HUES48 (cell line): Measurements from ENCODE around the gene UCN3.
A peak's percentile ranks its signal among the peaks of the same experiment; 100 is the strongest.
"Not testable (repeated sequence)": the region's sequence is repeated elsewhere in the genome, so short reads cannot be mapped to it uniquely, and the experiment has no call there.

ENCODE experiments used
- H3K27ac ChIP-seq: one replicate; pipeline ENCODE4 v1.7.0; 2013; ENCODE audit warnings: low read depth, low read length, inconsistent platforms
- H3K27me3 ChIP-seq: 2 replicates; pipeline ENCODE4 v1.6.1; 2013; ENCODE audit warnings: mild to moderate bottlenecking, low read length; ENCODE audit not compliant: control insufficient read depth, insufficient read depth
- H3K36me3 ChIP-seq: 2 replicates; pipeline ENCODE4 v1.6.1; 2013; ENCODE audit warnings: low read length; ENCODE audit not compliant: control insufficient read depth, insufficient read depth
- H3K4me1 ChIP-seq: 2 replicates; pipeline ENCODE4 v1.6.1; 2013; ENCODE audit warnings: mild to moderate bottlenecking, low read length; ENCODE audit not compliant: control insufficient read depth, insufficient read depth
- H3K4me3 ChIP-seq: 2 replicates; pipeline ENCODE4 v1.5.1; 2013; ENCODE audit warnings: mild to moderate bottlenecking, low read depth, low read length
- H3K9ac ChIP-seq: 2 replicates; pipeline ENCODE4 v1.6.1; 2013; ENCODE audit warnings: mild to moderate bottlenecking, low read depth, low read length, moderate library complexity
- H3K9me3 ChIP-seq: 2 replicates; pipeline ENCODE4 v1.6.1; 2013; ENCODE audit warnings: low read length; ENCODE audit not compliant: control insufficient read depth, insufficient read depth

Gene UCN3

DNA sequence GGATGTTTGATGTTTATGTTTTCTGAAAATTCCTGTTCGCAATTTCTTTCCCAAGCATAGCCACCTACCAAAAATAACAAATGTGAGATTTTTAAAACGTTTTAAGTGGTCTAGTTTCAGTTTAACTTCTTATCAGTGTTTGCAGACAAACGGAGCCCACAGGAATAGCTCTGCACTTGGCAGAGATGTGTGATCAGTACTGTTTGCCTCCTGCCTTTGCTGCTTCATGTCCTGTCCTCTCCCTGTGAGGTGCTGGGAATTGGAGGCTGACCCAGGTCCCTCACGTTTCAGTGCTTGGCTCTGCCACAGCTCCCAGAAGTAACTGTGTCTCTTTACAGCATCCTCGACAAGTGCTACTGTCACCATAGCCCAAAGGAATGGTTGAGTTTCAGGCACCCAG lies 1.2 kb downstream of the UCN3 start:
- H3K4me3 ChIP-seq, result no peak overlapping the region
- H3K36me3 ChIP-seq, result no peaks in the 10 kb centered on the region
- H3K9ac ChIP-seq, result no peak overlapping the region
- no peaks in the 10 kb centered on the region for H3K4me1 ChIP-seq
- peaks cover 10% of the 10 kb centered on the region for H3K9me3 ChIP-seq
- no peak overlapping the region for H3K27ac ChIP-seq
- H3K27me3 ChIP-seq, result no peaks in the 10 kb centered on the region

DNA sequence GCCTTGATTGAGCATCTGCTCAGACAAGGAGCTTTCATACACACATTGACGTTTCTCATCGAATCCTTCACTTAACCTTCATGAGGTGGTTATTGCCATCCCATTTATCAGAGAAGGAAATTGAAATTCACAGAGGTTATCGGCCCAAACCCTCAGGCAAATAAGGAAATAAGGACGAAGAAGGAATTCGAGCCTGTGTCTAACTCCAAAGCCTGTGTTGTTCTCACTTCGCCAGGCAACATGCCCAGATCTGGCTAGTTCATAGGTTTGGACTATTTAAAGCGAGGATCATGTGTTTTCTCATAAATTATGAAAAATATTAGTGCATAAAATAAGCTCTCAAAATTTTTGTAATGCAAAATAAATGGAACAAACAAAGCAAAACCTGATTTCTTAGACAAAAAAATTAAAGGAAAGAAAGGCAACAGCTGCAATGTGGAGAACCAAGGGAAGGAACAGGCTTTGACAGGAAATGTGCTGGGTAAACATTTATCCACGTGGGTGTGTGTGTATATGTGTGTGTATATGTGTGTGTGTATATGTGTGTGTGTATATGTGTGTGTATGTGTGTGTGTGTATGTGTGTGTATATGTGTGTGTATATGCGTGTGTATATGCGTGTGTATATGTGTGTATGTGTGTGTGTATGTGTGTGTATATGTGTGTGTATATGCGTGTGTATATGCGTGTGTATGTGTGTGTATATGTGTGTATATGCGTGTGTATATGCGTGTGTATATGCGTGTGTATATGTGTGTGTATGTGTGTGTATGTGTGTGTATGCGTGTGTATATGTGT lies 4.8 kb downstream of the UCN3 start:
- H3K27ac ChIP-seq, result no peak overlapping the region

DNA sequence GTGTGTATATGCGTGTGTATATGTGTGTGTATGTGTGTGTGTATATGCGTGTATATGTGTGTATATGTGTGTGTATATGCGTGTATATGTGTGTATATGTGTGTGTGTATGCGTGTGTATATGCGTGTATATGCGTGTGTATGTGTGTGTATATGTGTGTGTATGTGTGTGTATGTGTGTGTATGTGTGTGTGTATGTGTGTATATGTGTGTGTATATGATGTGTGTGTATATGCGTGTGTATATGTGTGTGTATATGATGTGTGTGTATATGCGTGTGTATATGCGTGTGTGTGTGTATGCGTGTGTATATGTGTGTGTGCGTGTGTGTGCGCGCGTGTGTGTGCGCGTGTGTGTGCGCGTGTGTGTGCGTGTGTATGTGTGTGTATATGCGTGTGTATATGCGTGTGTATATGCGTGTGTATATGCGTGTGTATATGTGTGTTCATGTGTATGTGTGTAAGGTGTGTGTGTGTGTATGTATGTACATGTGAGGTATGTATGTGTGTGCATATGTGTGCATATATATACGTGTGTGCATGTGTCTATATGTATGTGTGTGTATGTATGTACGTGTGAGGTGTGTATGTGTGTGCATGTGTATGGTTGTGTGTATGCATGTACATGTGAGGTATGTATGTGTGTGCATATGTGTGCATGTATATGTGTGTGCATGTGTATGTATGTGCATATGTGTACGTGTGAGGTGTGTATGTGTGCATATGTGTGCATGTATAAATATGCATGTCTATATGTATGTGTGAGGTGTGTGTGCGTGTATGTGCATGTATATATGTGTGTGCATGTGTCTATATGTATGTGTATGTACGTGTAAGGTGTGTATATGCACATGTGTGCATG lies 6.0 kb downstream of the UCN3 start:
- Histone ChIP-seq H3K27me3 (no peaks in the 10 kb centered on the region), H3K27ac (no peak overlapping the region)

More for the DNA sequence above, 4.8 kb downstream of the UCN3 start:
- H3K4me1 ChIP-seq, result no peaks in the 10 kb centered on the region
- no peaks in the 10 kb centered on the region for H3K36me3 ChIP-seq
- peaks cover 27% of the 10 kb centered on the region for H3K9me3 ChIP-seq
- no peak overlapping the region for H3K9ac ChIP-seq
- no peak overlapping the region for H3K4me3 ChIP-seq
- no peaks in the 10 kb centered on the region for H3K27me3 ChIP-seq

DNA sequence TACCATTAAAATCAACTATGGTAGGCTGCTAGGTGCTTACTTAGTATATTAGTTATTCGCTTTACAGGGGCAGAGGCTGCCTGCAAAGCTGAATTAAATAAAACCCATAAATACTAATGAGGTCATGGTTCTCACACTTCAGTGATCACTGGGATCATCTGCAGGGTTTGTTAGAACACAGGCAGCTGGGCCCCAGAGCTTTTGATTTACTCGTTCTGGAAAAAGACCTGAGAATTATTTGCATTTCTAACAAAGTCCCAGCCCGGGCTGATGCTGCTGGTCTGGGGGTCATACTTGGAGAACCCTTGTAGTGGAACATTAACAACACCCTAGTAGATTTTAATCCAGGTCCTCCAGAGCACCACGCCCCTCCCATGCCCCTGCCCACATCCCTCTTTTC lies 8.5 kb downstream of the UCN3 start:
- Histone ChIP-seq H3K27ac (no peak overlapping the region), H3K27me3 (no peaks in the 10 kb centered on the region), H3K9me3 (peaks cover 29% of the 10 kb centered on the region), H3K9ac (no peak overlapping the region), H3K36me3 (no peaks in the 10 kb centered on the region), H3K4me3 (no peak overlapping the region), H3K4me1 (no peaks in the 10 kb centered on the region)

More for the DNA sequence above, 6.0 kb downstream of the UCN3 start:
- H3K4me3 ChIP-seq, result peak overlapping the region; percentile 6; the same call in 1 of the 2 replicates
- H3K4me1 ChIP-seq, result no peaks in the 10 kb centered on the region
- H3K9me3 ChIP-seq, result peaks cover 29% of the 10 kb centered on the region
- no peak overlapping the region for H3K9ac ChIP-seq
- H3K36me3 ChIP-seq, result no peaks in the 10 kb centered on the region

DNA sequence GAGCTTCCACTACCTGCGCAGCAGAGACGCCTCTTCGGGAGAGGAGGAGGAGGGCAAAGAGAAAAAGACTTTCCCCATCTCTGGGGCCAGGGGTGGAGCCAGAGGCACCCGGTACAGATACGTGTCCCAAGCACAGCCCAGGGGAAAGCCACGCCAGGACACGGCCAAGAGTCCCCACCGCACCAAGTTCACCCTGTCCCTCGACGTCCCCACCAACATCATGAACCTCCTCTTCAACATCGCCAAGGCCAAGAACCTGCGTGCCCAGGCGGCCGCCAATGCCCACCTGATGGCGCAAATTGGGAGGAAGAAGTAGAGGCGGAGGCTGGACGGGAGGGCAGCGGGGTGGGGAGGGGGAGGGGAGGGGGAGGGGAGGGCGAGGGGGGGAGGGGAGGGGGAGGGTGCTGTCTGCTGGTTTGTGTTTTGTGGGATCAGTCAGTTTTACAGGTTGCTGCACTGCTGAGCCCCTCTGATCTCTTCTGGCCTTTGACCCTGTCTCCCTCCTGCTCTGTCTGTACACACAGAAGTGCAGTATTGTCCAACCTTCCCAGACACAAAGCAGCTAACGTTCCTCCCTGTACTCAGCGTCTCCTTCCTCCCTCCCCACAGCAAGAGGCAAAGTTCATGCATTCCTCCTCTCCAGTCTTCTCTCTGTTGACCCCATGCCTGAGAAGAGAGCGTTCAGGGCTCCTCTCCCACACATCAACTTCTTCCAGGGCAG lies 9.3 kb downstream of the UCN3 start:
- H3K4me3 ChIP-seq, result no peak overlapping the region
- no peak overlapping the region for H3K27ac ChIP-seq
- no peak overlapping the region for H3K9ac ChIP-seq
- no peaks in the 10 kb centered on the region for H3K36me3 ChIP-seq
- no peaks in the 10 kb centered on the region for H3K4me1 ChIP-seq
- no peaks in the 10 kb centered on the region for H3K27me3 ChIP-seq
- peaks cover 29% of the 10 kb centered on the region for H3K9me3 ChIP-seq

DNA sequence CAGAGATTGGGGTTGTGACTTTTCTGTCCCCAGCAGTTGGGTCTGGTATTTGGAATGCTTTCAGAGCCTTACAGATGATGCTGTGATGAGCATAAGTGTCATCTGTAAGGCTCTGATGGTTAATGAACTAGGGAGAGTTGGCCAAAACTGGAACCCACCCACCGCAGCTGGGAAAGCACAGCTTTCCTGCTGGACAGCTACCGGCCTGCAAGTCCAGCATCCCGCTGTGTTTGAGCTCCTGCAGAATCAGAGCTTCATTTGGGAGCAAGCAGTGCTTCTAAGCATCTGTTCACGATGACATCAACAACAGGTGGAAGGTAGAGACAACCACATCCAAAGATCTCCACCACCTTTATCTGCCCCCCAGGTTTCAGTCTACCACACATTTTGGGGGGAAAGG lies 11.7 kb downstream of the UCN3 start:
- H3K4me1 ChIP-seq, result no peaks in the 10 kb centered on the region
- H3K27ac ChIP-seq, result no peak overlapping the region
- no peaks in the 10 kb centered on the region for H3K36me3 ChIP-seq
- H3K27me3 ChIP-seq, result no peaks in the 10 kb centered on the region
- H3K9ac ChIP-seq, result no peak overlapping the region
- peaks cover 14% of the 10 kb centered on the region for H3K9me3 ChIP-seq
- no peak overlapping the region for H3K4me3 ChIP-seq

DNA sequence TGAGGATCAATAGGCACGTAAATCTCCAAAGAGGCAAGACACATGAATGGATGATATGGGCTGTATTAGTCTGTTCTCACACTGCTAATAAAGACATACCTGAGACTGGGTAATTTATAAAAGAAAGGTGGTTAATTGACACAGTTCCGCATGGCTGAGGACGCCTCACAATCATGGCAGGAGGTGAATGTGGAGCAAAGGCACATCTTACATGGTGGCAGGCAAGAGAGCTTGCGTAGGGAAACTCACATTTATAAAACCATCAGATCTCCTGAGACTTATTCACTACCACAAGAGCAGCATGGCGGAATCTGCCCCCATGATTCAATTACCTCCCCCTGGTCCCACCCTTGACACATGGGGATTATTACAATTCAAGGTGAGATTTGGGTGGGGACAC lies 14.4 kb downstream of the UCN3 start:
- H3K36me3 ChIP-seq, H3K27ac ChIP-seq, H3K27me3 ChIP-seq, H3K4me1 ChIP-seq, H3K9ac ChIP-seq, H3K9me3 ChIP-seq, H3K4me3 ChIP-seq: not testable (repeated sequence)

DNA sequence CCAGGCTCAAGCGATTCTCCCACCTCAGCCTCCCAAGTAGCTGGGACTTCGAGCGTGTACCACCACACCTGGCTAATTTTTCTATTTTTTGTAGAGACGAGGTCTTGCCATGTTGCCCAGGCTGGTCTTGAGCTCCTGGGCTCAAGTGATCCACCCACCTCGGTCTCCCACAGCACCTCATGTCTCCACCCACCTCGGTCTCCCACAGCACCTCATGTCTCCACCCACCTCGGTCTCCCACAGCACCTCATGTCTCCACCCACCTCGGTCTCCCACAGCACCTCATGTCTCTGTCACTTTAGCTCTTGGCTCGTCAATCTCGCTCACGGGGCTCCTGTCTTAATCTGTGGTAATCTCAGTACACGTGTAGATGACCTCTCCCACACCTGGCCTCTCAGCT lies 15.6 kb downstream of the UCN3 start:
- H3K4me1 ChIP-seq, H3K4me3 ChIP-seq: not testable (repeated sequence)

DNA sequence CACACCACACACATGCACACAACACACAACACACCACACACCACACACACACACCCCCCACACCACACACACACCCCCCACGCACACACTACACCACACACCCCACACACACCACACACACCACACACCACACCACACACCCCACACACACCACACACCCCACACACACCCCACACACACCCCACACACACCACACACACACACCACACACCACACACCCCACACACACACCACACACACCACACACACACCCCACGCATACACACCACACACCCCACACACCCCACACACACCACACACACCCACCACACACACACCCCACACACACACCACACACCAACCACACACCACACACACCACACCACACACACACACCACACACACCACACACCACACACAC lies 16.4 kb downstream of the UCN3 start:
- Histone ChIP-seq H3K9ac (no peak overlapping the region), H3K27ac (no peak overlapping the region), H3K4me1 (peaks cover 4% of the 10 kb centered on the region; the same call in 1 of the 2 replicates), H3K9me3 (no peaks in the 10 kb centered on the region; the same call in 1 of the 2 replicates), H3K27me3 (no peaks in the 10 kb centered on the region), H3K4me3 (no peak overlapping the region), H3K36me3 (no peaks in the 10 kb centered on the region)

More for the DNA sequence above, 15.6 kb downstream of the UCN3 start:
- not testable (repeated sequence) for H3K9ac ChIP-seq, H3K9me3 ChIP-seq, H3K27me3 ChIP-seq, H3K27ac ChIP-seq, H3K36me3 ChIP-seq

DNA sequence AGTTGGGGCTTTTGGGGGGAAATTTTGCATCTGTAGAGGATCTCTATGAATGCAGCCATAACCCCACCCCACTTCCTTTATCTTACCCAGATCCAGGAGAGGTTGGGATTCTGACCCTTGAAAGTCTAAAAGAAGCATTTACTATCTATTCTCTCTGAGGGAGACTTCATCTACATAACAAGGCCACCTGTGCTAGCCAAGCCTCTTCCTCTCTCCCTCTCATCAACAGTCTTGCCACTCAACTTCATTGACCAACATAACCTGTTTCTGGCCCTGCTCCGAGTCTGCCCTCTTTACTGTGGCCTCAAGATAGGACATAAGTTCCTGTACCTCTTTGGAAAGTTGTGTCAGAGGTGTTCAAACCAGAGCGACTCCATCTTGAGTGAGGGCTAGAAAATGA lies 20.5 kb downstream of the UCN3 start:
- peak overlapping the region; percentile 15; the same call in 1 of the 2 replicates for H3K4me3 ChIP-seq
- no peaks in the 10 kb centered on the region for H3K27me3 ChIP-seq
- H3K9me3 ChIP-seq, result peaks cover 16% of the 10 kb centered on the region; the same call in 1 of the 2 replicates
- peaks cover 4% of the 10 kb centered on the region; the same call in 1 of the 2 replicates for H3K4me1 ChIP-seq
- H3K36me3 ChIP-seq, result no peaks in the 10 kb centered on the region
- H3K27ac ChIP-seq, result peak overlapping the region; percentile 12
- no peak overlapping the region for H3K9ac ChIP-seq
